HG03457 (cell line): ENCODE measurements around the gene ENTPD5.
"Not testable (repeated sequence)": the region's sequence is repeated elsewhere in the genome, so short reads cannot be mapped to it uniquely, and the experiment has no call there.

Source experiments
- ATAC-seq: cut with Tn5 transposase; IDR thresholded peaks from one replicate; pipeline ENCODE4 v1.9.1; 2021; ENCODE audit warnings: moderate number of reproducible peaks; ENCODE audit not compliant: unreplicated experiment

ENTPD5 gene

DNA sequence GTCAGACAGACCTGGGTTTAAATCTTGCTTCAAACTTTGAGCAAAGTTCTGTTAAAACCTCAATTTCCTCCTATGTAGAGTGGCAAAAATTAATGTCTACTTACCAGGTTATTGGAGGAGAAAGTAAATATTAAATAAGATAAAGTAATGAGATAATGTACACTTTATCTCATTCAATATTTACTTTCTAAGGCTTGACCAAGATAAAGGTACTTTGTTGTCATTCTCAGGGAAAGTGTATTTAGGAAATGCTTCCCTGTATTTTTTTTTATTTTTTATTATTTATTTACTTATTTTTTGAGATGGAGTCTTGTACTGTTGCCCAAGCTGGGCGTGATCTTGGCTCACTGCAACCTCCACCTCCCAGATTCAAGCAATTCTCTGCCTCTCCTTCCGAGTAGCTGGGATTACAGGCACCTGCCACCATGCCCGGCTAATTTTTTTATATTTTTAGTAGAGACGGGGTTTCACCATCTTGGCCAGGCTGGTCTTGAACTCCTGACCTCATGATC is 73.9 kb downstream of the ENTPD5 start:
- no peak for ATAC-seq

- no peak for ATAC-seq
Measured at GRCh38 chr14:73944432-73945158, 74.5 kb downstream of the ENTPD5 start.

DNA sequence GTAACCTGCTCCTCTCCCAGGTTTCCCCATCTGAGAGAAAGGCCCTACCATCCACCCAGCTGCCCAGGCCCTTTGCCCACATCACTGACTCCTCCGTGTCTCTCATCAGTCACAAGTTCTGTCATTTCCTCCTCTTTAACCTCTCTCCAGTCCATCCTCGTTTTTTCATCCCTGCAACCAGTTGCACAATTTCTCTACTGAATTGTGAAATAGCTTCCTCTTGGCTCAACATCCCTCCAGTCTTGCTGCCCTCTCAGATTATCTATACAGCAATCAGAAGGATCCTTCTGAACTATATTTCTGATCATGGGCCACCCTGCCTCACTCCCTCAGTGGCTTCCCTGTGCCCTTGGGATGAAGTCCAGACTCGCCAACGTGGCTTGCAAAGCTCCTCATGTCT is 76.0 kb downstream of the ENTPD5 start:
- ATAC-seq = no peak

GRCh38 chr14:73942180-73942579 is 76.9 kb downstream of the ENTPD5 start:
- no peak for ATAC-seq

- no peak for ATAC-seq
Measured at GRCh38 chr14:73937012-73937411, 82.1 kb downstream of the ENTPD5 start.

DNA sequence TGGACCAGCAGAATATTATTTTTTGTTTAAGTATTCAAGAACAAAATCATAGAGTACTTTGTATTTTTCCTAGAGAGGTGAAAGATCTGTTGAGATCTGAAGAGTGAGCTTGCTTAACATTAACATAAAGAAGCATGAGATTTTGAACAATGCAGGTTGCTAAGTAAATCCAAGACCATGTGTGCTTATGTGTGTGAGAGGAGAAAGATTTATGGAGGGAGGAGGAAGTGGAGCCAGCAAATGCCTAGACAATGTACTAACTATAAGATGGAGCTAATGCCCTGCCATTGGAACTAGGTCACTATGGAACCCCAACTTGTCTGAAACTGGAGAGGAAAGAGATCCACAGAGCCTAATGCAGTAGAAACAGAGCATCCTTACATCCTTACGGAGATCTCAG is 82.5 kb downstream of the ENTPD5 start:
- ATAC-seq = no peak

DNA sequence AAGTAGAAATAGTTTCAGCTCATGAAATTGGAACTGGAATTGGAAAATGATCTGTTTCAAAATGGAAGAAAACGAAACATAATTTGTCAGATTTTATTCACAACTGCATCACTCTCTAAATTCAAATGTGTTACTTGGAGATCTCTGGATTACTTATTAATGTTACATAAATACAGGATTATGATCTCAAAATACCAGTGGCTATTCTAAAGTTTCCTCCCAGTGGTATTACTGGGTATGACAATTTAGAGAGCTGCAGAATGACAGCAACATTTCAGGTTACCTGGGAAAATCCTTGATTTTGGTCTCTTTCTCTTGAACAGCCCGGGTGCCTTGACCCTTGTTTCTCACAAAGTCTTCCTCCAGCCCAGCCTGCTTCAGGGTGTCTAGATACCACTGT is 83.4 kb downstream of the ENTPD5 start:
- no peak for ATAC-seq

- no peak for ATAC-seq
Measured at GRCh38 chr14:73924337-73924736, 94.8 kb downstream of the ENTPD5 start.

DNA sequence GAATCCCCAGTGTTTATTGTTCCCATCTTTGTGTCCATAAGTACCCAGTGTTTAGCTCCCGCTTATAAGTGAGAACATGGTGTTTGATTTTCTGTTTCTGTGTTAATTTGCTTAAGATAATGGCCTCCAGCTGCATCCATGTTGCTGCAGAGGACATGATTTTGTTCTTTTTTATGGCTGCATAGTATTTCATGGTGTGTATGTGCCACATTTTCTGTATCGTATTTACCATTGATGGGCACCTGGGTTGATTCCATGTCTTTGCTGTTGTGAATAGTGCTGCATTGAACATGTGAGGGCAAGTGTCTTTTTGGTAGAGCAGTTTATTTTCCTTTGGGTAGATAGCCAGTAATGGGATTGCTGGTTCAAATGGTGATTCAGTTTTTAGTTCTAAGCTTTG is 99.6 kb downstream of the ENTPD5 start:
- not testable (repeated sequence) for ATAC-seq

- no peak for ATAC-seq
Measured at GRCh38 chr14:73916324-73916723, 102.8 kb downstream of the ENTPD5 start.

- no peak for ATAC-seq
Measured at GRCh38 chr14:73913256-73913655, 105.8 kb downstream of the ENTPD5 start.

GRCh38 chr14:73909681-73910080 is 109.4 kb downstream of the ENTPD5 start:
- no peak for ATAC-seq
